Astrocyte of the cerebellum (primary cell): ENCODE measurements around the gene MGAT1.
"Not testable (repeated sequence)": the region's sequence is repeated elsewhere in the genome, so short reads cannot be mapped to it uniquely, and the experiment has no call there.

Source experiments
- DNase-seq: peaks from one replicate; pipeline ENCODE4 v3.0.0-alpha.2; 2011; ENCODE audit warnings: low read depth
- H3K4me3 ChIP-seq: 2 replicates; pipeline ENCODE4 v1.5.1; 2011; ENCODE audit warnings: mild to moderate bottlenecking, low read depth, low read length, moderate library complexity
- CTCF ChIP-seq: IDR thresholded peaks from 2 replicates; pipeline ENCODE4 v1.5.1; 2012; ENCODE audit warnings: low read length, low read depth, moderate library complexity, mild to moderate bottlenecking; ENCODE audit errors: missing control alignments
- in situ Hi-C: cut with HindIII; loops from 2 replicates; pipeline ENCODE4 v1.10.0; 2017; ENCODE audit warnings: low sequenced_read_pairs

The MGAT1 gene

GRCh38 chr5:180785121-180785781 is 17.4 kb downstream of the MGAT1 start:
- no peak for TF ChIP-seq CTCF
- H3K4me3 ChIP-seq, result no peak overlapping the region
- in situ Hi-C loops, result loop anchor here (10.0 kb wide), 1 partner anchor 410 kb away; no protein-coding TSS in a partner anchor
- no peak for DNase-seq

GRCh38 chr5:180784497-180785097 is 18.0 kb downstream of the MGAT1 start:
- TF ChIP-seq CTCF, result peak; percentile 86
- no peak overlapping the region for H3K4me3 ChIP-seq
- in situ Hi-C loops, result loop anchor here (10.0 kb wide), 1 partner anchor 410 kb away; no protein-coding TSS in a partner anchor
- DNase-seq, result peak; percentile 67

- in situ Hi-C loops, result loop anchor here (10.0 kb wide), 1 partner anchor 411 kb away; no protein-coding TSS in a partner anchor
- H3K4me3 ChIP-seq, result no peak overlapping the region
- DNase-seq, result no peak
- no peak for TF ChIP-seq CTCF
These were observed 19.1 kb downstream of the MGAT1 start for GRCh38 chr5:180783340-180784052.

- no peak for DNase-seq
- H3K4me3 ChIP-seq, result no peak overlapping the region
- no peak for TF ChIP-seq CTCF
- in situ Hi-C loops, result loop anchor here (10.0 kb wide), 1 partner anchor 412 kb away; no protein-coding TSS in a partner anchor
These were observed 19.9 kb downstream of the MGAT1 start for GRCh38 chr5:180782748-180783147.

GRCh38 chr5:180781900-180782326 is 20.7 kb downstream of the MGAT1 start:
- DNase-seq, H3K4me3 ChIP-seq: not testable (repeated sequence)
- in situ Hi-C loops, result loop anchor here (10.0 kb wide), 1 partner anchor 413 kb away; no protein-coding TSS in a partner anchor

GRCh38 chr5:180779985-180780610 is 22.5 kb downstream of the MGAT1 start:
- H3K4me3 ChIP-seq, result no peak overlapping the region
- no peak for DNase-seq
- no peak for TF ChIP-seq CTCF
- in situ Hi-C loops, result loop anchor here (10.0 kb wide), 1 partner anchor 415 kb away; no protein-coding TSS in a partner anchor
